WI38 (cell line): ENCODE data around the gene PTPN11.

Experiments
- H3K4me3 ChIP-seq: 2 replicates; pipeline ENCODE4 v1.5.1; 2011; ENCODE audit warnings: low read depth, mild to moderate bottlenecking, control low read depth, low read length
- CTCF ChIP-seq: IDR thresholded peaks from 2 replicates; pipeline ENCODE4 v1.5.1; 2012; ENCODE audit warnings: low read depth, mild to moderate bottlenecking, control low read depth, low read length

PTPN11 gene

GRCh38 chr12:112479413-112479812 is 60.7 kb downstream of the PTPN11 start:
- TF ChIP-seq CTCF: no peak
- H3K4me3 ChIP-seq: no peak overlapping the region

- TF ChIP-seq CTCF: no peak
- H3K4me3 ChIP-seq: no peak overlapping the region
These were observed 62.2 kb downstream of the PTPN11 start for GRCh38 chr12:112480931-112481330.

- no peak overlapping the region for H3K4me3 ChIP-seq
- TF ChIP-seq CTCF: no peak
These were observed 64.0 kb downstream of the PTPN11 start for GRCh38 chr12:112482733-112483132.

GRCh38 chr12:112486361-112486760 is 67.6 kb downstream of the PTPN11 start:
- no peak for TF ChIP-seq CTCF
- no peak overlapping the region for H3K4me3 ChIP-seq

- no peak overlapping the region for H3K4me3 ChIP-seq
These were observed 69.6 kb downstream of the PTPN11 start for GRCh38 chr12:112488257-112488876.

GRCh38 chr12:112489456-112489855 is 70.7 kb downstream of the PTPN11 start:
- TF ChIP-seq CTCF: no peak
- H3K4me3 ChIP-seq: no peak overlapping the region

More at GRCh38 chr12:112488257-112488876, 69.6 kb downstream of the PTPN11 start:
- TF ChIP-seq CTCF: no peak

GRCh38 chr12:112496496-112496895 is 77.7 kb downstream of the PTPN11 start:
- H3K4me3 ChIP-seq: no peak overlapping the region
- no peak for TF ChIP-seq CTCF
